CD4-positive, alpha-beta T cell treated with Interferon gamma for 1 hour (primary cell): ENCODE results near the gene ITPR1.

Experiments
- DNase-seq: peaks from one replicate; pipeline ENCODE4 v3.0.0-alpha.2; 2020

Gene ITPR1

GRCh38 chr3:4534906-4535305 is 41.8 kb downstream of the ITPR1 start:
- no peak for DNase-seq

GRCh38 chr3:4536260-4536659 is 43.1 kb downstream of the ITPR1 start:
- DNase-seq, result no peak

GRCh38 chr3:4540267-4540666 is 47.1 kb downstream of the ITPR1 start:
- DNase-seq, result no peak

- DNase-seq, result no peak
Observed at GRCh38 chr3:4543110-4543509, 50.0 kb downstream of the ITPR1 start.

- no peak for DNase-seq
Observed at GRCh38 chr3:4546346-4547178, 53.4 kb downstream of the ITPR1 start.

GRCh38 chr3:4547799-4548198 is 54.7 kb downstream of the ITPR1 start:
- DNase-seq, result no peak

GRCh38 chr3:4548356-4548755 is 55.2 kb downstream of the ITPR1 start:
- DNase-seq, result no peak

- no peak for DNase-seq
Observed at GRCh38 chr3:4548780-4549179, 55.6 kb downstream of the ITPR1 start.

- no peak for DNase-seq
Observed at GRCh38 chr3:4549896-4550295, 56.7 kb downstream of the ITPR1 start.

- DNase-seq, result no peak
Observed at GRCh38 chr3:4551051-4551711, 58.0 kb downstream of the ITPR1 start.

- no peak for DNase-seq
Observed at GRCh38 chr3:4551794-4552442, 58.8 kb downstream of the ITPR1 start.

- DNase-seq, result no peak
Observed at GRCh38 chr3:4552811-4553210, 59.7 kb downstream of the ITPR1 start.

GRCh38 chr3:4561661-4562060 is 68.5 kb downstream of the ITPR1 start:
- DNase-seq, result no peak

GRCh38 chr3:4562595-4562994 is 69.4 kb downstream of the ITPR1 start:
- DNase-seq, result no peak

- DNase-seq, result no peak
Observed at GRCh38 chr3:4564270-4564669, 71.1 kb downstream of the ITPR1 start.

GRCh38 chr3:4564928-4565586 is 71.9 kb downstream of the ITPR1 start:
- DNase-seq, result no peak

- DNase-seq, result no peak
Observed at GRCh38 chr3:4565809-4566501, 72.8 kb downstream of the ITPR1 start.

GRCh38 chr3:4568841-4569240 is 75.7 kb downstream of the ITPR1 start:
- DNase-seq, result no peak

- DNase-seq, result no peak
Observed at GRCh38 chr3:4570840-4571621, 77.9 kb downstream of the ITPR1 start.

- DNase-seq, result no peak
Observed at GRCh38 chr3:4571690-4572334, 78.7 kb downstream of the ITPR1 start.

GRCh38 chr3:4573153-4573552 is 80.0 kb downstream of the ITPR1 start:
- DNase-seq, result no peak
